Stimulated activated CD4-positive, alpha-beta T cell treated with anti-CD3 and anti-CD28 coated beads, TNF-alpha, amount 100 ng/mL, for 48 hours (primary cell): ENCODE results near the gene ADGRE1.

Experiments used
- DNase-seq, 3 donors: peaks; one replicate each; pipeline ENCODE4 v3.0.0-alpha.2; 2020; ENCODE audit warnings: low read depth in 3 of 3

The ADGRE1 gene

GRCh38 chr19:6875218-6875617, 12.2 kb upstream of the ADGRE1 start:
- no peak for DNase-seq

GRCh38 chr19:6876748-6877147, 10.6 kb upstream of the ADGRE1 start:
- DNase-seq = no peak

GRCh38 chr19:6877766-6878165, 9.6 kb upstream of the ADGRE1 start:
- DNase-seq = no peak

GRCh38 chr19:6886277-6886897, 992 bp upstream of the ADGRE1 start:
- no peak for DNase-seq

GRCh38 chr19:6888967-6889366, 1.6 kb downstream of the ADGRE1 start:
- DNase-seq = no peak

- DNase-seq = no peak
Measured at GRCh38 chr19:6890401-6890913, 3.1 kb downstream of the ADGRE1 start.

GRCh38 chr19:6890938-6891337, 3.6 kb downstream of the ADGRE1 start:
- DNase-seq = peak; percentile 10 to 38 (median 38)

GRCh38 chr19:6891761-6892385, 4.5 kb downstream of the ADGRE1 start:
- no peak for DNase-seq

GRCh38 chr19:6894313-6894712, 6.9 kb downstream of the ADGRE1 start:
- no peak for DNase-seq

GRCh38 chr19:6903446-6903845, 16.1 kb downstream of the ADGRE1 start:
- DNase-seq = no peak

- no peak for DNase-seq
Measured at GRCh38 chr19:6906559-6907060, 19.2 kb downstream of the ADGRE1 start.

GRCh38 chr19:6911523-6911922, 24.1 kb downstream of the ADGRE1 start:
- DNase-seq = no peak

- DNase-seq = no peak
Measured at GRCh38 chr19:6914321-6914720, 26.9 kb downstream of the ADGRE1 start.

GRCh38 chr19:6916952-6917351, 29.6 kb downstream of the ADGRE1 start:
- no peak for DNase-seq

GRCh38 chr19:6925386-6925785, 38.0 kb downstream of the ADGRE1 start:
- DNase-seq = no peak

- DNase-seq = peak in 1 of 3 donors; percentile 4
Measured at GRCh38 chr19:6925801-6926751, 38.7 kb downstream of the ADGRE1 start.

GRCh38 chr19:6930190-6930589, 42.8 kb downstream of the ADGRE1 start:
- DNase-seq = no peak

- no peak for DNase-seq
Measured at GRCh38 chr19:6935069-6935468, 47.7 kb downstream of the ADGRE1 start.

- DNase-seq = no peak
Measured at GRCh38 chr19:6935618-6936017, 48.2 kb downstream of the ADGRE1 start.

- DNase-seq = no peak
Measured at GRCh38 chr19:6945733-6946132, 58.4 kb downstream of the ADGRE1 start.

- DNase-seq = peak; percentile 29 to 50 (median 44)
Measured at GRCh38 chr19:6947745-6948144, 60.4 kb downstream of the ADGRE1 start.

GRCh38 chr19:6948884-6949283, 61.5 kb downstream of the ADGRE1 start:
- DNase-seq = no peak
